Ishikawa (cell line): ENCODE results near the gene KRT71.

ENCODE experiments used
- CREB1 ChIP-seq: IDR thresholded peaks from 2 replicates; pipeline ENCODE4 v1.6.1; 2012; ENCODE audit warnings: low read depth
- MAX ChIP-seq: IDR thresholded peaks from 2 replicates; pipeline ENCODE4 v1.6.1; 2012
- RAD21 ChIP-seq: IDR thresholded peaks from 2 replicates; pipeline ENCODE4 v1.6.1; 2012; ENCODE audit warnings: low read depth
- REST ChIP-seq: IDR thresholded peaks from 2 replicates; pipeline ENCODE4 v1.6.1; 2012; ENCODE audit warnings: low read depth, mild to moderate bottlenecking
- TAF1 ChIP-seq: IDR thresholded peaks from 2 replicates; pipeline ENCODE4 v1.6.1; 2012; ENCODE audit warnings: low read depth, mild to moderate bottlenecking
- USF1 ChIP-seq: IDR thresholded peaks from 2 replicates; pipeline ENCODE4 v1.6.1; 2012
- YY1 ChIP-seq: IDR thresholded peaks from 2 replicates; pipeline ENCODE4 v1.6.1; 2012; ENCODE audit warnings: low read depth

- TF ChIP-seq REST (no peak), YY1 (no peak), CREB1 (no peak), TAF1 (no peak), MAX (no peak), RAD21 (no peak), USF1 (no peak)
These were observed 17.4 kb downstream of the KRT71 start for GRCh38 chr12:52535574-52535973.
